ENCODE results near the gene PCBP1. TPM values are rescaled to one million over a fixed set of nuclear protein-coding genes. Genes with fewer than 3 reads are reported as not detected.
"Not testable (repeated sequence)": the region's sequence is repeated elsewhere in the genome, so short reads cannot be mapped to it uniquely, and the experiment has no call there.

Gene PCBP1
- total RNA-seq, 2 experiments from 2014 or later: 527 to 544 TPM

GRCh38 chr2:70133491-70134322 lies 46.4 kb downstream of the PCBP1 start:
- peak; percentile 50 for DNase-seq
- POLR2A ChIA-PET: interaction anchor here (0.6 to 1.8 kb wide), 4 partner anchors 10 to 45 kb away, joined by 3 to 10 read pairs (median 6); no protein-coding TSS in a partner anchor
- H3K27me3 Mint-ChIP-seq: no peaks in the 10 kb centered on the region

GRCh38 chr2:70134323-70134983 lies 47.2 kb downstream of the PCBP1 start:
- H3K36me3 Mint-ChIP-seq (ENCODE audit: low read depth); DNase-seq; POLR2A ChIA-PET; H3K9me3 Mint-ChIP-seq; H3K27me3 Mint-ChIP-seq: not testable (repeated sequence)
- H3K4me3 Mint-ChIP-seq: peak overlapping the region; percentile 79
- CTCF ChIA-PET: interaction anchor here (0.6 to 4.7 kb wide), 16 partner anchors 8 to 754 kb away, joined by 3 to 31 read pairs (median 4); no protein-coding TSS in a partner anchor
- peaks cover 78% of the 10 kb centered on the region for H3K4me1 Mint-ChIP-seq
- peak overlapping the region; percentile 97 for H3K27ac Mint-ChIP-seq

More at GRCh38 chr2:70133491-70134322, 46.4 kb downstream of the PCBP1 start:
- no peaks in the 10 kb centered on the region for H3K9me3 Mint-ChIP-seq
- peaks cover 77% of the 10 kb centered on the region for H3K4me1 Mint-ChIP-seq
- peaks cover 8% of the 10 kb centered on the region for H3K36me3 Mint-ChIP-seq (ENCODE audit: low read depth)
- CTCF ChIA-PET: interaction anchor here (0.8 to 4.7 kb wide), 16 partner anchors 9 to 516 kb away, joined by 3 to 31 read pairs (median 5); no protein-coding TSS in a partner anchor
- peak overlapping the region; percentile 79 for H3K4me3 Mint-ChIP-seq
- peak overlapping the region; percentile 97 for H3K27ac Mint-ChIP-seq

Other genes with a start within 250 kb of the PCBP1 start
- 10 to 100 TPM; 58.1 to 62.8 TPM for gene SNRNP27, start 193.5 kb upstream of the PCBP1 start, total RNA-seq
- gene MXD1, start 172.4 kb upstream of the PCBP1 start, total RNA-seq: 10 to 100 TPM; 17.0 to 19.1 TPM
- gene ASPRV1, start 125.8 kb upstream of the PCBP1 start, total RNA-seq: under 1 TPM; 0.69 to 0.99 TPM
- 10 to 100 TPM; 26.0 to 27.9 TPM for gene C2orf42, start 103.5 kb downstream of the PCBP1 start, total RNA-seq
- gene TIA1, start 161.2 kb downstream of the PCBP1 start, total RNA-seq: 100 to 1,000 TPM; 133 to 146 TPM
- gene PCYOX1, start 170.7 kb downstream of the PCBP1 start, total RNA-seq: 10 to 100 TPM; 15.5 to 17.0 TPM
- 100 to 1,000 TPM; 307 to 364 TPM for gene SNRPG, start 206.3 kb downstream of the PCBP1 start, total RNA-seq
- gene FAM136A, start 214.6 kb downstream of the PCBP1 start, total RNA-seq: 10 to 100 TPM; 33.4 to 37.4 TPM

All from activated CD4-positive, alpha-beta T cell treated with anti-CD3 and anti-CD28 coated beads, Interleukin-2, amount 10 ng/mL, durations not matched to agents 7 days and 5 days (primary cell).